ENCODE data around the gene RSPH10B2. TPM values are rescaled to one million over a fixed set of nuclear protein-coding genes. Genes with fewer than 3 reads are reported as not detected.
"Not testable (repeated sequence)": the region's sequence is repeated elsewhere in the genome, so short reads cannot be mapped to it uniquely, and the experiment has no call there.

The RSPH10B2 gene
- polyA plus RNA-seq, 1 donor from 2014 or later: 0.22 TPM

- H3K9me3 ChIP-seq (ENCODE audit: low read length); H3K4me3 ChIP-seq (ENCODE audit: low read length); H3K9me2 ChIP-seq (ENCODE audit: insufficient read depth, low read length); H3K79me2 ChIP-seq (replicated peaks; ENCODE audit: insufficient read depth, low read length); H4K20me1 ChIP-seq (ENCODE audit: insufficient read depth); H3K27me3 ChIP-seq (ENCODE audit: insufficient read depth, low read depth, low read length); H3K27ac ChIP-seq (ENCODE audit: low read length); H3K9ac ChIP-seq (ENCODE audit: low read length); H3K36me3 ChIP-seq (ENCODE audit: insufficient read depth, low read length); H3K4me2 ChIP-seq (ENCODE audit: low read length); H3F3A ChIP-seq (ENCODE audit: insufficient read depth, low read length, poor library complexity, severe bottlenecking); H2AFZ ChIP-seq (ENCODE audit: low read depth, low read length): not testable (repeated sequence)
Measured at GRCh38 chr7:6821622-6822021, 67.7 kb downstream of the RSPH10B2 start.

DNA sequence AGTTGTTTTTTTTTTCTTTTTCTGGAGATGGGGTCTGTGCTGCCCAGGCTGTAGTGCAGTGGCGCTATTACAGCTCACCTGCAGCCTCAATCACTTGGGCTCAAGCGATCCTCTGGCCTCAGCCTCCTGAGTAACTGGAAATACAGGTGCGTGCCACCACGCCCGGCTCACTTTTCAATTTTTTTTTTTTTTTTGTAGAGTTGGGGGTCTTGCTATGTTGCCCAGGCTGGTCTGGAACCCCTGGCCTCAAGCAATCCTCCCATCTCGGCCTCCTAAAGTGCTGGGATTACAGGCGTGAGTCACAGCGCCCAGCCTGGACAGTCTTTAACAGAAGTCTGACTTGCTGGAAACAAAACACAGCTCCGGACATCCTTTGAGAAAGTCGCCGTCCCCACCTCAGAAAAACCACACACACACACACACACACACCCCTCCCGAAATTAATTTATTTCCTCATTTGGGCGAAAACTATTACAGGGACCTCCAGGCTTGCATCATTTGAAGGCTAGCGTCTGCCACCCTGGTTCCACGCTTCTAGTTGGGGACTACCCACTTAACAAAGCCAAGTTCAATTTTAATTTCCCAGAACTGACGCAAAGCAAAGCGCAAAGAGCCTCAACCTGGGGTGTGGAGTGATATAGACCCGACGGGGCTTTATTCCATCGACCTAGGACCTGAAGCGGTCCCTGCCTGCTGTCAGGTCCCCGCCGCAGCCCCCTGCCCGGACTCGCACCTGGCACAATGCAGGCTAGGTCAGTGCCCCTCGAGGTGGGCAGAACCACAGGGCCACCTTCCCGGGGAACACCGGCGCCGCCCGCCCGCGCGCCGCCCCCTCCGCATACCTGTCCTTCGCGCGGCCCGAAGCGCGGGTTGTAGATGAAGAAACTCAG is 71.6 kb downstream of the RSPH10B2 start:
- not testable (repeated sequence) for H3K9me3 ChIP-seq (ENCODE audit: low read length); H3K9me2 ChIP-seq (ENCODE audit: insufficient read depth, low read length); H3K36me3 ChIP-seq (ENCODE audit: insufficient read depth, low read length); H4K20me1 ChIP-seq (ENCODE audit: insufficient read depth); H3K9ac ChIP-seq (ENCODE audit: low read length); H3K79me2 ChIP-seq (replicated peaks; ENCODE audit: insufficient read depth, low read length); H3K27ac ChIP-seq (ENCODE audit: low read length); H3F3A ChIP-seq (ENCODE audit: insufficient read depth, low read length, poor library complexity, severe bottlenecking); H3K27me3 ChIP-seq (ENCODE audit: insufficient read depth, low read depth, low read length); H2AFZ ChIP-seq (ENCODE audit: low read depth, low read length); H3K4me2 ChIP-seq (ENCODE audit: low read length)
- H3K4me3 ChIP-seq (ENCODE audit: low read length): peak overlapping the region; percentile 58

DNA sequence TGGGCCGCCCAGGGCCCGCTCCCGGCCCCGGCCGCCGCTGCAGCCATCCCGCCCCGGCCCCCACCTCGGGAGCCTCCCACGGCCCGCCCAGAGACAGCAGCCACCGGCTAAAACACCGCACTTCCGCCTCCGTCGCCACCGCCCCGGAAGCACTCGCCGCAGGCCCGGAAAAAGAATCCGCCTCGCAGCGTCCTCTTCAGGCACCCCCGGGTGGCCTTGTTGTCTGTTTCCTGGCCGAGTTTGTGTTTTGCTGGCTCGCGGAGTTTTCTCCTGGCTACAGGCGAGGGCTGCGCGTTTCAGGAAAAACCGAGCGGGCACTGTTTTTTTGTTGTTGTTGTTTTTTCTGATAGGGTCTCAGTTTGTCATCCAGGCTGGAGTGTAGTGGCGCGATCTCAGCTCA is 72.2 kb downstream of the RSPH10B2 start, which contains the start of gene CCZ1B:
TSS of gene CCZ1B (minus strand) at position 125 of the 400 bp plus-strand sequence. CDS start at position 47, 78 bp downstream.
- peak within 1 kb of the TSS; percentile 77 for H3K27ac ChIP-seq (ENCODE audit: low read length)

DNA sequence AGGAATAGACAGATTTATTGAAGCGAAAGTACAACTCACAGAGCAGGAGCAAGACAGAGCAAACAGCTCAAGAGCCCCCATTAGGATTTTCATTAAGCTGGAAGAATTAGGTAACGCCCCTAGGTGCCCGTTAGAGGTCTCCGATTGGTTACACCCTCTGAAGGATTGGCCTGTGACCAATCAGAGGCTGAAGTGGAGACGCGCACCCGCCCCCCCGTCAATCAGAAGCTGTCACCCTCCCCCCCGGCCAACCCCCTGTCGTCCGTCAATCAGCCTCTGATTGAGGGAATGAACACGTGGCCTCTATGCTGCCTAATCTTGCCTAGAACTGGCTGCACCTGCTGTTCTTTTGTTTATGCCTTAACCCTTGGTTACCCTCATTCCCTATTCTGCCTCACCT is 73.3 kb downstream of the RSPH10B2 start:
- TF ChIP-seq EP300 (conservative IDR thresholded peaks at IDR 0.05; ENCODE audit: poor library complexity, severe bottlenecking) (peak; percentile 80), POLR2AphosphoS5 (IDR thresholded peaks at IDR 0.05) (peak; percentile 42)
- TF ChIP-seq, protein P1, sequence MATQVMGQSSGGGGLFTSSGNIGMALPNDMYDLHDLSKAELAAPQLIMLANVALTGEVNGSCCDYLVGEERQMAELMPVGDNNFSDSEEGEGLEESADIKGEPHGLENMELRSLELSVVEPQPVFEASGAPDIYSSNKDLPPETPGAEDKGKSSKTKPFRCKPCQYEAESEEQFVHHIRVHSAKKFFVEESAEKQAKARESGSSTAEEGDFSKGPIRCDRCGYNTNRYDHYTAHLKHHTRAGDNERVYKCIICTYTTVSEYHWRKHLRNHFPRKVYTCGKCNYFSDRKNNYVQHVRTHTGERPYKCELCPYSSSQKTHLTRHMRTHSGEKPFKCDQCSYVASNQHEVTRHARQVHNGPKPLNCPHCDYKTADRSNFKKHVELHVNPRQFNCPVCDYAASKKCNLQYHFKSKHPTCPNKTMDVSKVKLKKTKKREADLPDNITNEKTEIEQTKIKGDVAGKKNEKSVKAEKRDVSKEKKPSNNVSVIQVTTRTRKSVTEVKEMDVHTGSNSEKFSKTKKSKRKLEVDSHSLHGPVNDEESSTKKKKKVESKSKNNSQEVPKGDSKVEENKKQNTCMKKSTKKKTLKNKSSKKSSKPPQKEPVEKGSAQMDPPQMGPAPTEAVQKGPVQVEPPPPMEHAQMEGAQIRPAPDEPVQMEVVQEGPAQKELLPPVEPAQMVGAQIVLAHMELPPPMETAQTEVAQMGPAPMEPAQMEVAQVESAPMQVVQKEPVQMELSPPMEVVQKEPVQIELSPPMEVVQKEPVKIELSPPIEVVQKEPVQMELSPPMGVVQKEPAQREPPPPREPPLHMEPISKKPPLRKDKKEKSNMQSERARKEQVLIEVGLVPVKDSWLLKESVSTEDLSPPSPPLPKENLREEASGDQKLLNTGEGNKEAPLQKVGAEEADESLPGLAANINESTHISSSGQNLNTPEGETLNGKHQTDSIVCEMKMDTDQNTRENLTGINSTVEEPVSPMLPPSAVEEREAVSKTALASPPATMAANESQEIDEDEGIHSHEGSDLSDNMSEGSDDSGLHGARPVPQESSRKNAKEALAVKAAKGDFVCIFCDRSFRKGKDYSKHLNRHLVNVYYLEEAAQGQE (IDR thresholded peaks at IDR 0.05; ENCODE audit: borderline replicate concordance): peak; percentile 10
- not testable (repeated sequence) for H3K27me3 ChIP-seq (ENCODE audit: insufficient read depth, low read depth, low read length); H3K79me2 ChIP-seq (replicated peaks; ENCODE audit: insufficient read depth, low read length); H3K9me3 ChIP-seq (ENCODE audit: low read length); H4K20me1 ChIP-seq (ENCODE audit: insufficient read depth); H3K36me3 ChIP-seq (ENCODE audit: insufficient read depth, low read length); H2AFZ ChIP-seq (ENCODE audit: low read depth, low read length); H3K4me2 ChIP-seq (ENCODE audit: low read length); H3K9me2 ChIP-seq (ENCODE audit: insufficient read depth, low read length); H3F3A ChIP-seq (ENCODE audit: insufficient read depth, low read length, poor library complexity, severe bottlenecking)
- Histone ChIP-seq H3K4me3 (ENCODE audit: low read length) (peak overlapping the region; percentile 58), H3K27ac (ENCODE audit: low read length) (peak overlapping the region; percentile 77), H3K9ac (ENCODE audit: low read length) (peak overlapping the region; percentile 50)

More for the DNA sequence above, 72.2 kb downstream of the RSPH10B2 start, which contains the start of gene CCZ1B:
- H3K79me2 ChIP-seq (replicated peaks; ENCODE audit: insufficient read depth, low read length); H3K36me3 ChIP-seq (ENCODE audit: insufficient read depth, low read length); H3K9me3 ChIP-seq (ENCODE audit: low read length); H4K20me1 ChIP-seq (ENCODE audit: insufficient read depth); H3K4me2 ChIP-seq (ENCODE audit: low read length); H3K9me2 ChIP-seq (ENCODE audit: insufficient read depth, low read length); H3K27me3 ChIP-seq (ENCODE audit: insufficient read depth, low read depth, low read length); H3F3A ChIP-seq (ENCODE audit: insufficient read depth, low read length, poor library complexity, severe bottlenecking): not testable (repeated sequence)
- Histone ChIP-seq H2AFZ (ENCODE audit: low read depth, low read length) (peak within 1 kb of the TSS; percentile 27), H3K4me3 (ENCODE audit: low read length) (peak within 1 kb of the TSS; percentile 58), H3K9ac (ENCODE audit: low read length) (peak within 1 kb of the TSS; percentile 50)
- peak; percentile 60 for TF ChIP-seq POLR2AphosphoS5 (IDR thresholded peaks at IDR 0.05)
- TF ChIP-seq, protein P1 (IDR thresholded peaks at IDR 0.05; ENCODE audit: borderline replicate concordance): peak; percentile 16

GRCh38 chr7:6829616-6830015 is 75.7 kb downstream of the RSPH10B2 start:
- not testable (repeated sequence) for H3F3A ChIP-seq (ENCODE audit: insufficient read depth, low read length, poor library complexity, severe bottlenecking); H2AFZ ChIP-seq (ENCODE audit: low read depth, low read length); H3K27ac ChIP-seq (ENCODE audit: low read length); H3K27me3 ChIP-seq (ENCODE audit: insufficient read depth, low read depth, low read length); H4K20me1 ChIP-seq (ENCODE audit: insufficient read depth); H3K9me2 ChIP-seq (ENCODE audit: insufficient read depth, low read length); H3K4me2 ChIP-seq (ENCODE audit: low read length); H3K79me2 ChIP-seq (replicated peaks; ENCODE audit: insufficient read depth, low read length); H3K9ac ChIP-seq (ENCODE audit: low read length); H3K4me3 ChIP-seq (ENCODE audit: low read length); H3K9me3 ChIP-seq (ENCODE audit: low read length); H3K36me3 ChIP-seq (ENCODE audit: insufficient read depth, low read length)

Data from neural cell (in vitro differentiated cells).